ENCODE measurements around the gene KIF18B.
A peak's percentile ranks its signal among the peaks of the same experiment; 100 is the strongest.

The KIF18B gene

GRCh38 chr17:44933824-44934744 is 13.5 kb downstream of the KIF18B start:
- no peak for DNase-seq

DNA sequence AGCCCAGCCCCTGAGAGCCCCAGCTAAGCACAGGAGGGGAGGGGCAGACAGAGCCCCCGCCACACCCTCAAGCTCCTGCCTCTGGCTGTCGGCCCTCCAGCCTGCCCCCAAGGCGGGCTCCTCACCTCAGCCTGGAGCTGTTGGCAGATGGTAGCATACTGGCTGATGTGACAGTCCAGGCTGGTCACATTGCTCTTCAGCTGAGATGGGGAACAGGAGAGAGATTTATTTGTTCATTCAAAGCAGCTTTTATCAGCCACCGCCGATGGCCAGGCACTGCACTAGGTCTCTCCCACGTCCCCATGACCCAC is 14.8 kb downstream of the KIF18B start:
- DNase-seq = no peak

GRCh38 chr17:44932096-44932786 is 15.3 kb downstream of the KIF18B start:
- DNase-seq = no peak

DNA sequence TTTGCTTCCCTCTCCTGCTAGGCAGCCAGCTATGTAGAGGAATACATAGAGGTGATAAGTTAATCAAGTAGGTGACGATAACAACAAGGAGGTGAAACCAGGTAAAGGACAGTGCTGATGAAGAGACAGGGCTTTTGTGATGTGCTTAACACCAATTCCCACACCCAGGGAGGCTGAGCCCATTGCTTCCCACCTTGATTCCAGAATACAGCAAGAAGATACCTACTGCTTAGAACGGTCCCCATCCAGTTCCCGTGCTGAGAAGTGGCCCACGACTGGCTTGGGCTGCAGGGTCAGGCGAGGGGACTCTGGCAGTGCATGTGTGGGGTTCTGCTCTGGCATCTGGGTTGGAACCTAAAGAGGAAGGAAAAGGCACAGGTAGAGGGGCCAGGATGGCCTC is 16.2 kb downstream of the KIF18B start:
- no peak for DNase-seq

- DNase-seq = no peak
Measured at GRCh38 chr17:44930667-44931066, 16.9 kb downstream of the KIF18B start.

GRCh38 chr17:44928950-44929720 is 18.4 kb downstream of the KIF18B start:
- no peak for DNase-seq

DNA sequence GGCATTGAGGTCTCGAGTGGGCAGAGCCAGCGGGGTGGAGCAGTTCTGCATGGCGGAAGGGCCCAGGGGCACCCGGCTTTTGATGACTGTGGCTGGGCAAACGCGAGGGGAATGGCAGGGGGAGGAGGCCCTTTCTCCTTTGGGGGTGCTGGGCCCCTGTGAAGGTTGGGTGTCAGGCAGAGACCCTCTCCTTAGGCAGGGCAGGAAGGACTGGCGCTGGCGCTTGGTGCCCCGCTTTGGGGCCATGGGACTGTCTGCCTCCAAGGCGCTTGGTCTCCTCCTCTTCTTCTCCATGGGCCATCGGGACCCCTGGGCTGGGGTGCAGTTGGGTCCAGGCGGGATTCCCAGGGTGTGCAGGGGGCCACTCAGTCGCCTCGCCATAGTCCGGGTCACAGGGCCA is 19.4 kb downstream of the KIF18B start:
- no peak for DNase-seq

DNA sequence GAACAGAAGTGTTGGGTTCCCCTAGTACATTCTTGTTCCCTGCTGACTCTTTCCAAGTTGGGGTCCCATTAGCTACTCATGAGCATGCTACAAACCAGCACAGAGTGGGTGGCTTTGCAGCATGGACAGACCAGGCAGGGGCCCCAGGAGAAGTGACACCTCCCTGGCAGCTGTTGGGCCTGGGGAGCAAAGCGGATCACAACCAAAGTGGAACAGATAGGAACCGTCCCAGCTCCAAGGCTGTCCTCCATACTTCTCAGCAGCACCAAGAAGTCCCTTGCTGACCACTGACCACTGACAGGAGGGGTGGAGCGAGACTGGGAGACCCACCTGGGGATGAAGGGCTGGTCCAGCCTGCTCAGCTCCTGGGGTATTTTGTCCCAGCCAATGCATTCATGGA is 19.9 kb downstream of the KIF18B start:
- DNase-seq = no peak

- no peak for DNase-seq
Measured at GRCh38 chr17:44926821-44927525, 20.6 kb downstream of the KIF18B start.

DNA sequence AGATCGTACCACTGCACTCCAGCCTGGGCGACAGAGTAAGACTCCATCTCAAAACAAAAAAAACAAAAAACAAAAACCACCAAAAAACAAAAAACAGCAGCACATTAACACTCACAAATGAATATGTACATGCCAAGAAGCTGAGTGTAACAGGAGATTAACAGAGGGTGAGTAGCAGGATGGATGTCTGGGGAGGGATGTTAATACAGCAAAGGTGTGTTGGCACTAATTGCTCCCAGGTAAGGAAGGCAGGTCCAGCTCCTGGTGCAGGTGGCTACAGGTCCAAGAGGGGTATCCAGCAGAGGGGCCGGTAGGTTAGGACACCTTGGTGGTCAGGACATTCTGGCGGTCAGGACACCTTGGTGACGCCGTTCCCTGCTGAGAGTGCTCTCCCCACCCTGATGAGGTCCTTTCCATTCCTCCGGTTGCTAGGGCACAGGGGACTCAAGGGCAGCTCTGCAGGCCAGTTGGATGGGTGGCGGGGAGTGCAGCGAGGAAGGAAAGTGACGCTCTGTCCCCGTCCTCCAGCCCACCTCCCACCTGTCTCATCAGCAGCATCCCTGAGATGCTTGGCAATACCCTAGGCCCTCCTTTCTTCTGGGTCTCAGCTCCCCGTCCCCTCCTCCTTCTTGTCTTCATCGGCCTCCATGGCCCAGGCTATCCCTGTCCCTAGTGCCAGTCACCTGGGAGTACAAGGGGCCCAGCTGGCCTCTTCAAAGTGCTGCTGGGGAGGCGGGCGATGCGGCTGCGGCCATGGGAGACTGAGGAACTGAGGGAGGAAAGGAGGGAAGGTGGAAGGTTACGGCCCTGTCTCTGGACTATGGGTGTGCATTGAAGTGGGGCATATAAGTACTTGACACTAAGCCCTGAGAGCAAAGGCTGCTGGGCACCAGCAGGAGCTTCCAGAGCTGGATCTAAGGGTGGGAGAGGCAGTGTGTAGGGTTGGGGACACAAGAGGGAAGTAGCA is 21.6 kb downstream of the KIF18B start:
- no peak for DNase-seq

GRCh38 chr17:44924107-44924544 is 23.4 kb downstream of the KIF18B start:
- no peak for DNase-seq

DNA sequence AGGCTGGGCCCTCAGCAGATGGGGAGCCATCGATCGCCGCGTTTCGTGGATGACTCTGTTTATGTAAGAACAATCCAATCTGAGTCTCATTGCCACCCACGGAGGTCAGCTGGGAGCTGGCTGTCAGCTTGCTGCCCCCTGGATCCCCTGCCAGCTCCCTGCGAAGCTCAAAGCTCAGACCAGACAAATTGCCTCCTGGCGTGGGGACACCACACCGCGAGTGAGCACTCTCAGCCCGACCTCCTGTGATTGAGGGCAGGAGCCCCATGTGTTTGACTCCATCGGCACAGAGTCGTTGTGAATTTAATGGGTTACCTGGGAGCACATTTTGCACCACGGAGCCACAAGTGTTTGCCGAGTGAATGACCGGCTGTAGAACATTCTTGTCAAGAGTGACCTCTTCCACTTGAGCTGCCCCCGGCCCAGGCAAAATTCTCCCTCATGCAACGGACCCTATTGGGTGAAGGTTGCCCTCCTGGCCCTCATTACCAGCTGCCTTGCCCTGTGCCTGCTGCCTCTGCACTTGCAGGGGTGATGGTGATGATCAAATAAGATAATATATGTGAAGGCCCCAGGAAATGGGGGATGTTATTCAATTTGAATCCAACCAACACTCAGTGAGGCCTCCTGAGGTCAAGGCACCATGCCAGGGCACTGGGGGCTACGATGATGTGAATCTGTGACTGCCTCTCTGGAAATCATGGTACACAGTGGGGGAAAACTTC is 24.7 kb downstream of the KIF18B start:
- no peak for DNase-seq

DNA sequence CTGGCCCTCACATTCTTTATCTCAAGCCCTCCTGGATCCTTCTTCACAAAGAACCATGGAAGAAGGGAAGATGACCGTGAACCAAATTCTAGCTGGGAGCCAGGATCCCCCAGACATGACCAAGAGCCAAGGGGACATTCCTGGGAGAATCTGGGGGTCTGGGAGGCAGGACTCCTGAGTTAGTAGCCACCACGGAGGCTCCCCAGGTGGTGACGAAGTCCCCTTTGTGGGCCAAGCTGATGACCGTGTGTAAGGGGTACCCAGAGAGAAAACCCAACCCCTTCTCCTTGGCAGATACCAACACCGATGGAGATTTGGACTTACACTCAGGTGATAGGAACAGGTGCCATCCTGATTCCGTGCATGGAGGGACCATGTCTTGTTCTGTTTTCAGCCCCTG is 25.4 kb downstream of the KIF18B start:
- no peak for DNase-seq

DNA sequence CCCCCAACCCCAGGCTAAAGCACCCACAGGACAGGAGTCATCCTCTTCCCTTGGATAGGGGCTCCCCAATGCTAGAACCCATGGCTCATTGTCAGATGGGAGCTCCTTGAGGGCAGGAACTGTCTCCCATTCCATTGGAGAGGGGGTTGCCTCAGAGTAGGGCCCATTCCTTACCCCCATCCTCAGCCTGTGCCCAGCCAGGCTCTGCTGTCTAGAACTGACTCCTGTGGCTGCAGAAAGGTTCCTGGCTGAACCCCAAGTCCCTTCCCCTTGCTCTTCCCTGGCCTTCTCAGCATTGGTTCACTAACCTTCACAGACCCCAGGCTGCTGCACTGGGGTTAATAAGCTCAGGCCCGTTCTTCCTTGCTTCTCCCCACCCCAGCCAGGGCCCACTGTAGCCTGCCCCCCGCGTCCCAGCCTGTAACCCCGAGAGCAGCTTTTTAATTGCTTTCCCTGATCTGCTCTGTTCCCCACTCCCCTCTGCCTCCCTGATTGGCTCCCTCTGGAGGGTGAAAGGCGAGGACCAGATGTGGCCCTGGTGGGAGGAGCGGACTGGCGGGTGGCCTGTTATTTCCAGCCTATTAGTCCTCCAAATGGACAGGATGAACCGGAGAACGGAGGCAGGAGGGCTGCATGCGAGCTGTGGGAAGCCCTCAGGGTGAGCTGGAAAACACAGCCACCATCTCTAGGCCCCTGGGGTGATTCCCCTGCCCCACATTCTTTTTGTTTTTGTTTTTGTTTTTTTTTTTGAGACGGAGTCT is 26.3 kb downstream of the KIF18B start:
- no peak for DNase-seq

DNA sequence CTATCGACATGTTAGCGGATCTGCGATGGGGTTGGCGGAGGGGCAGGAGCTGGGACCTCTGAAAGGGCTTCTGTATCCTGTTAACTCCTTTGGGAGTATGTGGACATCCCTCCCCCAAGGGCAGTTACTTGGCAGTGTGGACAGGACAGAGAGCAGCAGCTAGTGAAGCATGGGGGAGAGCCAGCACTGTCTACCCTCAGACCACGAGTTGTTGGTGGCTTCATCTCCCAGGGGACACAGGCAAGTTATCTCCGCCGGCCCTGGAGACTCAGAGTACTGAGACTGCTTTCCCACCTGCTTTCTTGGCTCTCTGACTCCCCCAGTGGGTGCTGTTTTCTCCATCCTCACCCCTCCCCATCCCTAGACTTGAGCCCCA is 27.0 kb downstream of the KIF18B start:
- DNase-seq = no peak

- peak; percentile 71 for DNase-seq
Measured at GRCh38 chr17:44919885-44920564, 27.5 kb downstream of the KIF18B start.

DNA sequence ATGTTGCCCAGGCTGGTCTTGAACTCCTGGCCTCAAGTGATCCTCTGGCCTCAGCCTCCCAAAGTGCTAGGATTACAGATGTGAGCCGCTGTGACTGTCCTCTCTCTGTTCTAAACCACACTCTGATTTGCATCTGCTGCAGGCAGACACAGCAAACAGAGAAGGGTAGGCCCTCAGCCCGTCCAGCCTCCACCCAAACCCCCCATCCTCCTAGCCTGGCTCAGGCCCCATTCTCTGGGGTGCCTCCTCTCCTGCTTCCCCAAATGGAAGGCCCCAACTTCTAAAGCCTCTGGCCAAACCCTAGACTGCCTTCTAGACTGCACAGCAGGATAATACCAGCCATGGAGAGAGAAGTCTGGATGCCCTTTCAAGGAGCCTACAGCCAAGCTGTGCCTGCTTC is 28.2 kb downstream of the KIF18B start:
- no peak for DNase-seq

DNA sequence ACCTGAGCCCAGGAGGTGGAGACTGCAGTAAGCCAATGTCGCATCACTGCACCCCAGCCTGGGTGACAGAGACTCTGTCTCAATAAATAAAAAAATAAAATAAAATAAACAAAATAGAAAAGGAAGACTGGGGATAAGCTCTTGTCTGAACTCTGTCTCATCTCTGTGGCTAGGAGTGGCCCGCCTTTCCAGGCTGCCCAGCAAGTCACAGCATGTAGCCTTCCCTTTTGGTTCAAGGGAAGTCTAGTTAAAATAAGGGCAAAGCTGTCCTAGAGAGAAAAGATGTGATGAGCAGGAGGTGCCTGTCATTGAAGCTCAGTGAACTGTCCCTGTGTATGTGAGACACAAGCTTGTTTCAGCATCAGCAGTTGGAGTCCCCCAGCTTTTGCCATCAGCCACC is 29.6 kb downstream of the KIF18B start:
- no peak for DNase-seq

- DNase-seq = no peak
Measured at GRCh38 chr17:44917456-44917855, 30.1 kb downstream of the KIF18B start.

GRCh38 chr17:44916781-44917241 is 30.8 kb downstream of the KIF18B start:
- DNase-seq = no peak

Measured in stimulated activated CD4-positive, alpha-beta T cell treated with anti-CD3 and anti-CD28 coated beads, Interleukin-1b, Interleukin-23, amount 100 ng/mL, for 48 hours (primary cell).